GM23248 (cell line): ENCODE data around the gene PPP2R5C. TPM values are rescaled to one million over a fixed set of nuclear protein-coding genes. Genes with fewer than 3 reads are reported as not detected.

Experiments
- DNase-seq: peaks from one replicate; pipeline ENCODE4 v3.0.0-alpha.2; 2015
- H2AFZ ChIP-seq: fragments of 200-600 bp; sonication (generic); 2 replicates; pipeline ENCODE4 v1.6.1; 2016; ENCODE audit warnings: antibody characterized with exemption
- H3F3A ChIP-seq: fragments of 200-600 bp; sonication (generic); 2 replicates; pipeline ENCODE4 v1.6.1; 2016; ENCODE audit warnings: mild to moderate bottlenecking, antibody characterized with exemption, mixed run types; ENCODE audit not compliant: insufficient read depth
- H3K27ac ChIP-seq: fragments of 200-600 bp; sonication (generic); 2 replicates; pipeline ENCODE4 v1.5.1; 2016; ENCODE audit warnings: mild to moderate bottlenecking
- H3K27me3 ChIP-seq: fragments of 200-600 bp; sonication (generic); replicated peaks from 2 replicates; pipeline ENCODE4 v1.6.1; 2016; ENCODE audit warnings: mild to moderate bottlenecking; ENCODE audit not compliant: insufficient read depth
- H3K36me3 ChIP-seq: fragments of 200-600 bp; sonication (generic); 2 replicates; pipeline ENCODE4 v1.6.1; 2016; ENCODE audit warnings: low read depth, mild to moderate bottlenecking
- H3K4me1 ChIP-seq: fragments of 200-600 bp; sonication (generic); 2 replicates; pipeline ENCODE4 v1.6.1; 2016; ENCODE audit warnings: mild to moderate bottlenecking; ENCODE audit not compliant: insufficient read depth
- H3K4me2 ChIP-seq: fragments of 200-600 bp; sonication (generic); one replicate; pipeline ENCODE4 v1.6.1; 2016; ENCODE audit warnings: mild to moderate bottlenecking; ENCODE audit not compliant: unreplicated experiment
- H3K4me3 ChIP-seq: fragments of 200-600 bp; sonication (generic); 2 replicates; pipeline ENCODE4 v1.5.1; 2016; ENCODE audit warnings: mild to moderate bottlenecking
- H3K79me2 ChIP-seq: fragments of 200-600 bp; sonication (generic); 2 replicates; pipeline ENCODE4 v1.6.1; 2016; ENCODE audit warnings: mild to moderate bottlenecking; ENCODE audit not compliant: insufficient read depth
- H3K9ac ChIP-seq: fragments of 200-600 bp; sonication (generic); 2 replicates; pipeline ENCODE4 v1.6.1; 2016; ENCODE audit warnings: mild to moderate bottlenecking
- H3K9me2 ChIP-seq: fragments of 200-600 bp; sonication (generic); 2 replicates; pipeline ENCODE4 v1.6.1; 2016; ENCODE audit warnings: mixed run types, mild to moderate bottlenecking, moderate library complexity; ENCODE audit not compliant: insufficient read depth
- H3K9me3 ChIP-seq: fragments of 200-600 bp; sonication (generic); one replicate; pipeline ENCODE4 v1.6.1; 2017; ENCODE audit warnings: low read depth
- H4K20me1 ChIP-seq: fragments of 200-600 bp; sonication (generic); 2 replicates; pipeline ENCODE4 v1.6.0; 2016; ENCODE audit not compliant: insufficient read depth
- EZH2 ChIP-seq: fragments of 200-600 bp; sonication (generic); IDR thresholded peaks from 2 replicates; pipeline ENCODE4 v1.6.1; 2018; ENCODE audit warnings: antibody characterized with exemption, mild to moderate bottlenecking; ENCODE audit not compliant: insufficient read depth, poor library complexity, severe bottlenecking
- EZH2phosphoT487 ChIP-seq: fragments of 200-600 bp; sonication (generic); IDR thresholded peaks from 2 replicates; pipeline ENCODE4 v1.6.1; 2018; ENCODE audit warnings: antibody characterized with exemption, moderate library complexity, mild to moderate bottlenecking, low read depth; ENCODE audit not compliant: insufficient read depth
- WGBS, 2 experiments: methylation state at CpG; one replicate each; pipeline ENCODE4 v1.1.6; 2015 to 2017; ENCODE audit warnings: low lambda C conversion rate in 2 of 2, low coverage in 1 of 2; ENCODE audit errors: missing lambda C conversion rate in 2 of 2; 5-methylcytosine and 5-hydroxymethylcytosine counted together
- in situ Hi-C: fragments of 300-500 bp; cut with MboI; formaldehyde crosslinking; loops from 2 replicates; pipeline ENCODE4 v1.15.0; 2020
- polyA plus RNA-seq: library from polyadenylated mRNA; unstranded; fragments of >200 nt; fragmentation: Nextera tagmentation; extraction: Ambion mirVana; gene quantifications from 2 replicates; pipeline ENCODE4 v1.2.1, GENCODE V29; 2016
- total RNA-seq: library from RNA; depleted of rRNA; stranded (reverse); fragments of >200 nt; shearing (Covaris generic); gene quantifications from 2 replicates; pipeline ENCODE4 v1.2.3, GENCODE V29; 2014

The PPP2R5C gene
- total and polyA plus RNA-seq, 2 experiments from 2014 or later = 76.3 to 77.9 TPM

- Histone ChIP-seq H3K79me2 (no peaks in the 10 kb centered on the region), H3K27me3 (peaks cover 66% of the 10 kb centered on the region)
- in situ Hi-C loops = no loop called here
Observed at GRCh38 chr14:101754893-101755292, 6.6 kb upstream of the PPP2R5C start.

DNA sequence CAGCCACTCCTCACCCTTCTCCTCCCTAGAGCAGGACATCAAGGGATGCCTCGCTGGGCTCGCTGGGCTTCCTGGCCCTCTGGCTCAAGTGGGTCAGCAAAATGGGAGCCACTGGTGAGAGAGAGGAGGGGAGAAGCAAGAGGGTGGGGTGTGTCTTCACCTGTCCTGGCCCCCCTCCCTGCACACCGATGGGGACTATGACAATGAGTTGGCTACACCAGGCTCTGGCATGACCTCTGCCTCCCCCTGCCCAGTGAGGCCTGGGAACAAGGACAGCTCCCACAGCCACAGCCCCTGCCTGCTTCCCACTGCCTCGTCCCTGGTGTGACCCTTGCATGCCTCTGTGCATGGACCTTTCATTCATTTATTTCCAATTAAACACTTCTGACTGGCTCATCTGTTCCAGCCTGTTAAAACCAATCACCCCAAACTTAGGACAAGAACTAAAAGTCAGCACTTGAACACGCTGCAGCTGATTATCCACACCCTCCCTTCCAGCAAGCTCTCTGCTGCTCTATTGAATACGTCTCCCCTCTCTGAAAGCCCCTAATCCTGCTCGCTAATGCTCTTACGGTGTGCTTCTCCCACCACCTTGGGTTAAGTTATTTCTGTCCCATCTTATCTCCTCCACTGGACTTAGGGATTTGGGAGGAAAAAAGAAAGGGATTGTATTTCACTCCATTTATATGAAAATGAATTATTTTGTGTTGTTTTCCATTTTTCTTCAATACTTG lies 5.8 kb upstream of the PPP2R5C start:
- no peak for DNase-seq
- in situ Hi-C loops = no loop called here
- 37 to 40% methylated on average over 8 of the region's 8 CpGs for WGBS, 2 experiments
- TF ChIP-seq EZH2 (no peak), EZH2phosphoT487 (no peak)
- H3K4me3 ChIP-seq = no peak overlapping the region
- H3F3A ChIP-seq = no peaks in the 10 kb centered on the region
- no peaks in the 10 kb centered on the region for H3K79me2 ChIP-seq
- H3K36me3 ChIP-seq = no peaks in the 10 kb centered on the region
- H3K4me1 ChIP-seq = peaks cover 3% of the 10 kb centered on the region; the same call in 1 of the 2 replicates
- no peaks in the 10 kb centered on the region for H3K9me3 ChIP-seq
- no peaks in the 10 kb centered on the region for H3K9me2 ChIP-seq
- H3K27me3 ChIP-seq = peaks cover 58% of the 10 kb centered on the region
- no peak overlapping the region for H3K27ac ChIP-seq
- no peaks in the 10 kb centered on the region for H4K20me1 ChIP-seq
- no peak overlapping the region for H3K4me2 ChIP-seq
- H3K9ac ChIP-seq = no peak overlapping the region
- no peak overlapping the region for H2AFZ ChIP-seq

More at GRCh38 chr14:101754893-101755292, 6.6 kb upstream of the PPP2R5C start:
- Histone ChIP-seq H3F3A (no peaks in the 10 kb centered on the region), H3K36me3 (no peaks in the 10 kb centered on the region), H2AFZ (no peak overlapping the region), H3K4me2 (no peak overlapping the region), H4K20me1 (no peaks in the 10 kb centered on the region), H3K9me3 (no peaks in the 10 kb centered on the region), H3K27ac (no peak overlapping the region), H3K9ac (no peak overlapping the region), H3K9me2 (no peaks in the 10 kb centered on the region), H3K4me1 (peaks cover under 1% of the 10 kb centered on the region; the same call in 1 of the 2 replicates), H3K4me3 (no peak overlapping the region)
- no peak for DNase-seq
- TF ChIP-seq EZH2phosphoT487 (no peak), EZH2 (no peak)
- WGBS, 2 experiments = 35 to 36% methylated on average over 4 of the region's 4 CpGs

GRCh38 chr14:101757064-101757838 lies 4.3 kb upstream of the PPP2R5C start:
- H3K27me3 ChIP-seq = peaks cover 44% of the 10 kb centered on the region
- in situ Hi-C loops = no loop called here
- H3K4me1 ChIP-seq = peaks cover 3% of the 10 kb centered on the region; the same call in 1 of the 2 replicates
- H3K9me2 ChIP-seq = no peaks in the 10 kb centered on the region
- no peaks in the 10 kb centered on the region for H3K36me3 ChIP-seq
- no peaks in the 10 kb centered on the region for H4K20me1 ChIP-seq
- peak; percentile 3 for DNase-seq
- H3K4me3 ChIP-seq = no peak overlapping the region
- TF ChIP-seq EZH2phosphoT487 (no peak), EZH2 (no peak)
- H3F3A ChIP-seq = no peaks in the 10 kb centered on the region
- no peak overlapping the region for H2AFZ ChIP-seq
- H3K4me2 ChIP-seq = no peak overlapping the region
- no peak overlapping the region for H3K9ac ChIP-seq
- H3K79me2 ChIP-seq = 0 out of 2 replicates have a peak, but pooled peaks cover 3% of the 10 kb centered on the region
- 80% methylated on average over 14 of the region's 14 CpGs for WGBS, 2 experiments
- H3K27ac ChIP-seq = no peak overlapping the region
- H3K9me3 ChIP-seq = no peaks in the 10 kb centered on the region

- peaks cover 8% of the 10 kb centered on the region; the same call in 1 of the 2 replicates for H3K4me1 ChIP-seq
- H3K9ac ChIP-seq = no peak overlapping the region
- WGBS, 2 experiments = 64 to 67% methylated on average over 3 of the region's 3 CpGs
- H3K4me3 ChIP-seq = no peak overlapping the region
- H3K27ac ChIP-seq = no peak overlapping the region
- TF ChIP-seq EZH2 (no peak), EZH2phosphoT487 (no peak)
- no peak overlapping the region for H3K4me2 ChIP-seq
- H3K9me2 ChIP-seq = no peaks in the 10 kb centered on the region
- peaks cover 39% of the 10 kb centered on the region for H3K27me3 ChIP-seq
- no peaks in the 10 kb centered on the region for H4K20me1 ChIP-seq
- H3K9me3 ChIP-seq = no peaks in the 10 kb centered on the region
- H3F3A ChIP-seq = no peaks in the 10 kb centered on the region
- DNase-seq = no peak
- in situ Hi-C loops = no loop called here
- peaks cover 9% of the 10 kb centered on the region; the same call in 1 of the 2 replicates for H3K79me2 ChIP-seq
- H2AFZ ChIP-seq = no peak overlapping the region
- H3K36me3 ChIP-seq = no peaks in the 10 kb centered on the region
Observed at GRCh38 chr14:101757839-101758211, 3.7 kb upstream of the PPP2R5C start.
